MM.1S (cell line): ENCODE results near the gene HS1BP3.

Experiments used
- CTCF ChIP-seq: fragments of 300-600 bp; sonication (generic); IDR thresholded peaks from 2 replicates; pipeline ENCODE4 v1.5.1; 2016; ENCODE audit warnings: antibody characterized with exemption, low read length, mixed read lengths
- EZH2 ChIP-seq: fragments of 300-600 bp; sonication (generic); optimal IDR thresholded peaks from 2 replicates; pipeline ENCODE3; 2017; ENCODE audit warnings: low read depth, mild to moderate bottlenecking, antibody characterized with exemption, low read length, mixed read lengths

- TF ChIP-seq EZH2: no peak
- TF ChIP-seq CTCF: no peak
These were observed 77.1 kb downstream of the HS1BP3 start for GRCh38 chr2:20573620-20574422.
